HG02610 (cell line): ENCODE data around the gene LYPD1.
"Not testable (repeated sequence)": the region's sequence is repeated elsewhere in the genome, so short reads cannot be mapped to it uniquely, and the experiment has no call there.

Experiments
- ATAC-seq: cut with Tn5 transposase; IDR thresholded peaks from one replicate; pipeline ENCODE4 v1.9.1; 2021; ENCODE audit warnings: mild to moderate bottlenecking, moderate library complexity; ENCODE audit not compliant: unreplicated experiment

The LYPD1 gene

DNA sequence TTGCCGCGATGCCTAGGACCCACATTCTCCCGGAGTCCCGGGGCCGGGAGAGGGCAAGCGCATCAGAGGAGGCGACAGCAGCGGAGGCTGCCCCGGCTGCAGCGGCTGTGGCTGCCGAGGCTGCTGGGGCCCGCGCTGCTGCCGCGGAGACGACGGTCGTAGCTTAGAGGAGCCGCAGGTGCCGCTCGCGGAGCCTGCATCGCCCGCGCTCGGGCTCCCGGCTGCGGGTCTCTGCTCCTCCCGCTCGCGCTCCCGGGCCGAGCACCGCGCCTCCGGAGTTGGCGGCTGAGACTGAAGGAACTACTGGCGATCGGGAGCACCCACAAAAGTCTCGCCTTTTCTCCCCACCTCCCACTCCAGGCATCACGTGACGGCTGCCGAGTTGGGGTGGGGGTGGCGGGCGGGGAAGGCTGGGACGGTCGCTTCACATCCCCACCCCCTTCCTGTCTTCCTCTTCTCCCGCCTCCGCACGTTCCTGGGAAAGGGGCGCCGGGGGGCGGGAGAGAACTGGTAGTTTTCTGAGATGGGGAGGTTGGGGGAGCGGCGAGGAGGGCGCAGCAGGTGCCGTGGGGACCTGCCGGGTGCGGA lies at the start of gene LYPD1:
TSS of gene LYPD1 (minus strand) at position 298 of the 588 bp plus-strand sequence. CDS start at position 25, 273 bp downstream.
- no peak for ATAC-seq

- no peak for ATAC-seq
These were observed 49.5 kb upstream of the LYPD1 start for GRCh38 chr2:132719480-132719879.

DNA sequence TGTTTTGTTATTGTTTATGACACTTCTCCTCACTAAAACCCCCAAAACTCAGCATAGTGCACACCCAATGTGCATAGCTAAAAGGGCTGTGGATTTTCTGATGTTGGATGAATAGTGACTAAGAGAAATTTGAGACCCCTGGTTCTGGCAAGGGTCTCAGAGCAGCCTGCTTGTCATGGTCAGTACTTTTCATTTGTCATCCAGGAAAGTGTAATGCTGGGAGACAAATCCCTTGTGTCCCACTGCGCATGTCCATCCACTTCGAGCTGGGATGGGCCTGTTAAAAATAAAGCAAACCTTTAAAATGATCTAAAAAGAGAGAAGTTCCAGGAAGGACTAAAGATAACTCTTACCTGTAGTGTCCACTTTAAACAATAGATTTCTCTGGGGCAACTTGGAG lies 46.9 kb upstream of the LYPD1 start:
- ATAC-seq: no peak

- ATAC-seq: peak; percentile 57
These were observed 45.7 kb upstream of the LYPD1 start for GRCh38 chr2:132715386-132716351.

GRCh38 chr2:132703396-132703795 lies 33.4 kb upstream of the LYPD1 start:
- ATAC-seq: no peak

GRCh38 chr2:132701810-132702209 lies 31.8 kb upstream of the LYPD1 start:
- ATAC-seq: no peak

DNA sequence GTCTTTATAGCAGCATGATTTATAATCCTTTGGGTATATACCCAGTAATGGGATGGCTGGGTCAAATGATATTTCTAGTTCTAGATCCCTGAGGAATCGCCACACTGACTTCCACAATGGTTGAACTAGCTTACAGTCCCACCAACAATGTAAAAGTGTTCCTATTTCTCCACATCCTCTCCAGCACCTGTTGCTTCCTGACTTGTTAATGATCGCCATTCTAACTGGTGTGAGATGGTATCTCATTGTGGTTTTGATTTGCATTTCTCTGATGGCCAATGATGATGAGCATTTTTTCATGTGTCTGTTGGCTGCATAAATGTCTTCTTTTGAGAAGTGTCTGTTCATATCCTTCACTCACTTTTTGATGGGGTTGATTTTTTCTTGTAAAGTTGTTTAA lies 29.8 kb upstream of the LYPD1 start:
- not testable (repeated sequence) for ATAC-seq

- not testable (repeated sequence) for ATAC-seq
These were observed 28.3 kb upstream of the LYPD1 start for GRCh38 chr2:132698347-132698746.

DNA sequence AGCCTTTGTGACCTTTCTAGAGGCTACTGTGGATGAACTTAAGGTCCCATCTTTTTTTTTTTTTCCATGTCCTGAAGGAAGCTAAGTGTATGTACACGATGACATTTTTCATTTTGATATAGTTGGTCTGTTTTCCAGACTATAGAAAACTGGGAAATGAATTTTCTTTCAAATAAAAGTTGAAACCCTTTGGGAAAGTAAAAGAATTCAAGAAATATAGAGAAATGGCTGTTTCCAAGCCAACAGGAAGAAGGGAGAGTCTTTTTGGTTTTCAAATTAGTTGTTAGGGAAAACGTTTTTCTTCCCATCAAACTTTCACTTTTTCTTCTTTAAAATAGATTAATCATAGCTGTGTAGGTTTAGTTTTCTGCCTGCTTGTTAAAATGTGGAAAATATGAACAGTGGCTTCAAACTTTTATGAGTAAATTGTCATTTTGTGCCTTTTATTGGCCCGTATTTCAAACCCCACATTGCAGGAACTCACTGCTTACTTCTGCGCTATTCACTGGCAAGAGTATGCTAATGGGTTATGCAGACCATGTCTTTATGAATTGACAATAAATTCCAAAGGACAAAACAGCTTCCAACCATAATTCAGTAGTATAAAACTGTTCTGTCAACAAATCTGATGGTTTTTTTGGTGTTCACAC lies 27.7 kb upstream of the LYPD1 start:
- ATAC-seq: no peak

DNA sequence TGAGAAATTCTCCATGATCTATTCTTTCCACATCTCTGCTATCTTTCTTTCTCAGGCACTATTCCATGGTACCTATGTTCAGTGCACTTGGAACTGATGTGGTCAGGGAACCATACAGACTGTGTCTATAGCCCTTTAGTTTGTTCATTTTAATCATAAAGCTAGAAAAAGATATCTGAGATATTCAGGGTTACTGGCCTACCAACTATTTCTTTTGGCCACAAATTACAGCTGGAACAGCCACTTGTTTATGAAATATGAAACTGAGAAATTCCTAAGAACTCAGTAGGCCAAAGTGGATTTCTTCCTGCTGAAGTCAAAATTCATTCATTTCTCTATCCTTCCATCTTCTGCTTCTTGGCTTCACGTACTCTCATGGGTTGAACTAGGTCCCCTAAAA lies 22.8 kb upstream of the LYPD1 start:
- no peak for ATAC-seq

DNA sequence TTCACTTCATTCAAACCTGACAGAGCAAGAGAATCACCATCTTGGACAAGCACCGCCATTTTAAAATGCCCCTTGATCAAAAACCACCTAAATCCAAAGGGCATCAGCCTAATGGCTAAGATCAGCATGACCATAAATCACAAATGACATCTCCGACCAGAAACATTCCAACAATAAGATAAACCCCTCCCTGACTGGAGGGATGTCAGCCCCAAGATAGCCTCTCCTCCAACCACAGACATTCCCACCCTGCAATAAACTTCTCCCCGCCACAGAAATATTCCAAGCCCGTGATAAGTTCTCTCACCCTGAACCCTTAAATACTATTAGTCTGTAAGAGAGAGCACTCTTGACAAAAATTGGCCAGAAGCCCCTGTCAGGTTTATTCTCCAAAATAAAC lies 21.6 kb upstream of the LYPD1 start:
- ATAC-seq: no peak

- ATAC-seq: no peak
These were observed 20.8 kb upstream of the LYPD1 start for GRCh38 chr2:132690664-132691303.

DNA sequence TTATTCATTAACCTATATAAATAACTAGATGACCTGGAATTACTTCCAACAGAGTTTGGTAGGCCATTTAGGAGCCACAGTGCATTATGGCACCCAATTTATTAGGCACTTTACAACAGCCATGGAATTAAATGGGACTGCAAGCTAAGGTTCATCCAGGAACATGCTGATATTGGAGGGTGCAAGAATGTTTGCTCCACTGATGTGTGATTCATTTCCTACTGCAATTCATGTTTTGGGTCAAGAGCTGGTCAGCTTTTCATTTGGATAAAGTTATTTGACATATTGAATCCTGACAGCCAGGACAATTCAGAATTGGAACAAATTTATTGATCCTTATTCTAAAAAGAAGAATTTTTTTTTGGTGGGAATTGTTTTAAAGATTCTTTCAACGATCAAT lies 11.8 kb upstream of the LYPD1 start:
- no peak for ATAC-seq

DNA sequence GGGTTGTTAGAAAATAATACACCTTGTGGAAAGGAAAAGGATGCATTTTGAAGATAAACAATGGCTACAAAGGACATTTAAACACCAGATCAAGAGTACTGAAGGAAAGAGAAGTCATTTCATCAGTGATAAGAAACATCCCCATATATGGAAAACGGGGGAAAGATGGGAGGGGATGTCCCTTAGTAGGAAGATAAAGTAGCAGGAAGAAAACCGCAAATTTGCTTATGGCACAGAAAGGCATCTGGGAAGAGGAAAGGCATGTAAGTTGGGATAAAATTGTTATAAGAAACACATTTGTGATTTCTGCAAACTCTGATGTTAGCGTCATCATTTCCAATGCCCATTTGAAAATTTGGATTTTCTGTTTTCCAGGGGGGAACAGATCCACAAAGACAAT lies 10.5 kb upstream of the LYPD1 start:
- no peak for ATAC-seq

- ATAC-seq: no peak
These were observed 8.5 kb upstream of the LYPD1 start for GRCh38 chr2:132678483-132678882.

- no peak for ATAC-seq
These were observed 7.7 kb upstream of the LYPD1 start for GRCh38 chr2:132677661-132678060.

DNA sequence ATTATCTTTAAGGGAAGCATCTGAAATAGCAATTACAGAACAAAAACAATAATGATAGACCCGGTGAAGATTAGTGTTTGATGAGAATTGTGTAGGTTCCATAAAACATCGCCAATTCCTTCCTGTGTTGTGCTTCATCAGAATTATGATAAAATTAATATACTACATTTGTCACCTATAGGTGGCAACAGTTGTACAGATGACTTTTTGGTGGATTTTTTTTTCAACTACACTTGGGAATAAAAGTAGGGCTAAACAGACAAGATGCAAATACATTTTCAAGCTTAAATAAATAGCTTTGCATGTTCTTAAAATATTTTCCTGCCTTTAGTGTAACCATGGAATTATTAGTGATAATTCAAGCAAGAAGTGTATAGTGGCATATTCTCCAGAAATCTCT lies 7.0 kb upstream of the LYPD1 start:
- ATAC-seq: no peak

DNA sequence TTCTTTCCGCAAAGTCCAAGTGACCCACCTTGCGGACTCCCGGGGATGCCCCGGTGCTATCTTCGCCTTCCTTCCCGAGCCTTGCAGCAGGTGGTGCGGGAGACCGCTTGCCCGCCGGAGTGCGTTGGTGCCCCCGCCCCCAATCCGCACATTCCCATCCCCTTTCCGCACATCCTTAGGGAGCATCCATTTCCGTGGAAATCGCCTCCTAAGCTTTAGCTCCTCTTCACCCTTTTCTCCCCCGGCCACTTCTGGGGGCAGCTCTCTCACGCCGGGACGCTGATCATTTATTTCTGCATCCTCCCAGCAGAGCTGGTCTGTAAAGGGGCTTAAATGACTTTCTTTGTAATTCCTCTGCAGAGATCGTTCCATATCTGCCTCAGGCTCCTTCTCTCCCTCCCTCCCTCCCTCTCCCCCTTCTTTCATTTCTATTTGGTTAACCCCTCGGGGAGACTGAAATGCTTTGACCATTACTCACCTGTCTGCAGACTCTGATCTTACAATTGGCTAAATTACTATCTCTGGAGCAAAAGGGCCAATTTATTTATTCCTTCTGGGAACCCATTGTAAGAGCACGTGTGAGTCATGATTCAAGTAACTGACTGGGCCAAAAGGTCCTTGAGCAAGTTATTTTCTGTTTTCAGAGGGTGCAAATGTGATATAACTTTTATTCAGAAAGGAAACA lies 1.3 kb upstream of the LYPD1 start:
- ATAC-seq: no peak

- no peak for ATAC-seq
These were observed 618 bp upstream of the LYPD1 start for GRCh38 chr2:132670496-132671150.
